ENCODE results near the gene C10orf53.
"Not testable (repeated sequence)": the region's sequence is repeated elsewhere in the genome, so short reads cannot be mapped to it uniquely, and the experiment has no call there.

Gene C10orf53

DNA sequence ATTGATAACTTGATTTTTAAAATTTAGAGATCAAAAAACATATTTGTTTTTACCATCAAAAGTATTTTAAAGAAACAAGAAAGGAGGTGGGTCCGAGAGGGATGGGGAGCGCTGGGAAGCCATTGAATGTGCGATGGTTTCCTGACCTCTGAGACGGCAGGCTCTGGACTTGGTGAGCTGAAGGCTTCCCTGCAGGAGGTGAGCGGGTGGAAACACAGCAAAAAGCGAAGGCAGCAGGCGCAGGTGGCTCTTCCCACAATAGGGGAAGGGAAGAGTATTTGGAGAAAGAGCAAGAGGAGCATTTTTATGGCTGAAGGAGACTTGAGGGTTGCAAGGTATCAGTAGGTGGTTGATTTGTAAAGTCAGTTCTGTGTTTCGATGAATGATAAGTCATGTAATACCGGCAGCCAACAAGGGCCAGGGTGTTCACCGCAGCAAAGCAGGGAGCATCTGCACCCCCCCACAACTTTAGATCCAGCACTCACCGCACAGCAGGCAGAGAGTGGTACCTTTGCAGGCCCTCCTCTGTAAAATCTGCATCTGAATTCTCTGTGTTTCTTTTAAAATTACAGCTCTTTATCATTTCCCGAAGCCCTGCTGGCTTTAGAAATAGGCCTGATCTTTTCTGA lies 10.5 kb downstream of the C10orf53 start:
- DNase-seq, result no peak

GRCh38 chr10:49690698-49691356 lies 11.4 kb downstream of the C10orf53 start:
- no peak for DNase-seq

GRCh38 chr10:49691588-49691987 lies 12.1 kb downstream of the C10orf53 start:
- no peak for DNase-seq

DNA sequence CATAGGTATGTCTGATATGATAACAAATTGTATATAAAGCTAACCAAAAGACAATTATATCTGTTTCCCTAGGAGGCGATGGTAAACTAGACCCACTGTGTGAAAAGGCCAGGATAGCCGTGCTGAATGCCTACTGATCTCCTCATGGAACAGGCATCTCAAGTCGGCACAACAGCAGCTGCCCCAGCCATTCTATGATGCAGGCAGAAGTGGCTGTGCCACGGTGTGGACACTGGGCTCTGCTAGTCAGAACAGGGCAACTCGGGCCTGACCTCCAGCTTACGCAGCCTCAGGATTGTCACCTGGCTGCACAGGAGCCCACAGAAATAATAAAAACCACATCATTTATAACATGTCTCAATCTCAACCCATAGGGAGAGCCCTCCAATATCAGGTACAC lies 15.0 kb downstream of the C10orf53 start:
- DNase-seq, result no peak

GRCh38 chr10:49696311-49696710 lies 16.9 kb downstream of the C10orf53 start:
- no peak for DNase-seq

GRCh38 chr10:49698679-49699078 lies 19.2 kb downstream of the C10orf53 start:
- DNase-seq, result no peak

- no peak for DNase-seq
These were observed 20.8 kb downstream of the C10orf53 start for GRCh38 chr10:49700211-49700610.

DNA sequence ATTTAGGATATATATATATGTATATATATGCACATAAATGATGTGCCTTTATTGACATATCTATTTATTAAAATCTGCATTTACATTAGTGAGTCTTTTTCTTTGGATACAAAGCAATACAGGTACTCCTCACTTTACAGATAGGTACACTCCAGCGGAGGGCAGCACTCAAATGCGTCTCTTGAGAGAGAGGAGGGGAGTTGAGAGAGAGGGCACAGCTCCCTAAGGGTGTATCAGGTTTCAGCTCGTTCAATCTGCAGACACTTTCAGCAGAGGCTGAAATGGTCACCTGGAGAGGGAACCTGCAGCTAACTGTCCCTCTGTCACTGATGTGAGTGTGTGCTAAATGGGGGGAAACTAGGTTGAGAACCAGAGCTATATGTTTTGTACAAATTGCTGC lies 21.5 kb downstream of the C10orf53 start:
- DNase-seq, result no peak

DNA sequence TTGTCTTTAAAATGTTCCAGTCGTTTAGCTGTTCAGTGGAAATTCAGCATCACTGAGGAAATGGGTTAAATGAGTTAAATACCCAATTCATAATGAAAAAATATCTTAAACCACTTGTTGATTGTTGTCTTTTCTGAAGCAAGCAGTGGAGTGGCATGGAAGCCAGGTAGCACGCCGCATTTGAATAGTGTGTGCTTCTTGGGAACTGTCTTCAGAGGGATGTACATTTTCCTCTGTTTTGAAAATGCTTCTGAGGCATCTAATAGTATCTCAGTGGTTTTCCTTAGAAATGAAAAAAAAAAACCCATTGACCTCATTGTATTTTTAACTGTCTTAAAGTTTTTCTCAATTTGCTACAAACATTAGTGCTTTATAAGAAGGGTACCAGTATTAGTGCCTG lies 28.1 kb downstream of the C10orf53 start:
- no peak for DNase-seq

DNA sequence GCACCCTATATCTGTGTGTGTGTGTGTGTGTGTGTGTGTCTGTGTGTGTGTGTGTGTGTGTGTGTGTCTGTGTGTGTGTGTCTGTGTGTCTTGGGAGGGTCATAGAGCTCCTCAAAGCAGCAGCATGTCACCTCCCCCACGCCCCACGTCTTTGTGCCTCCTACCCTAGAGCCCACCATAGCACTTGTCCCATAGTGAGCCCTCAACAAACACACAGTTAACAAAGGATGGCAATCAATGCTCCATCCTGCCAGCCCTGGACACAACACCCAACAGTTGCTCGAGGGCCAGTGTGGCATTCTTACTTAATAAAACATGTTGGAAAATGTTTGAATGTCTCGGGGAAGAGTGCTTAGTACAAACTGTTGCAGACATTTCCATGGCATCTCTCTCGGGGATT lies 30.5 kb downstream of the C10orf53 start:
- DNase-seq, result no peak

DNA sequence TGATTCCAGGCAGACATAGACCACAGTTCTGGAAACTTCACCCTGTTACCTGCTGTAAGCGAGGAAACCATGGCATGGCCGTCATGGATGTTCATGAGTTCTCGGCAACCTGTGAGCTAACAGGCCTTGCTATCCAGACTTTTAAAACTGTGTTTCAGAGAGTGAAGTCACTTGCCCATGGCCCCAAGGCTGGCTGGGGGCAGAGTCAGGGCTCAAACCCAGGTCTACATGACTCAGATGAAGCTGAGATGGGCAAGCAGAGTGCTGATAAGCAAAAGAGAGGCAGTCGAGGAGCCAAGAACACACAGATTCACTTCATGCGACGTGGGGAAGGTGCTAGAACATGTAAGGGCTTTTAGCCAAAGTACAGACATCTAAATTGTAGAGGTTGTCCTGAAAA lies 31.5 kb downstream of the C10orf53 start:
- no peak for DNase-seq

- no peak for DNase-seq
These were observed 32.0 kb downstream of the C10orf53 start for GRCh38 chr10:49711481-49711880.

GRCh38 chr10:49713266-49713665 lies 33.8 kb downstream of the C10orf53 start:
- no peak for DNase-seq

DNA sequence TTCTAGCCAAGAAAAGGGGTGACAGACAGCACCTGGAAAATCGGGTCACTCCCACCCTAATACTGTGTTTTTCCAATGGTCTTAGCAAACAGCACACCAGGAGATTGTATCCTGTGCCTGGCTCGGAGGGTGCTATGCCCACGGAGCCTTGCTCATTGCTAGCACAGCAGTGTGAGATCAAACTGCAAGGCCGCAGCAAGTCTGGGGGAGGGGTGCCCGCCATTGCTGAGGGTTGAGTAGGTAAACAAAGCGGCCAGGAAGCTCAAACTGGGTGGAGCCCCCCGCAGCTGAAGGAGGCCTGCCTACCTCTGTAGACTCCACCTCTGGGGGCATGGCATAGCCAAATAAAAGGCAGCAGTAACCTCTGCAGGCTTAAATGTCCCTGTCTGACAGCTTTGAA lies 35.7 kb downstream of the C10orf53 start:
- not testable (repeated sequence) for DNase-seq

DNA sequence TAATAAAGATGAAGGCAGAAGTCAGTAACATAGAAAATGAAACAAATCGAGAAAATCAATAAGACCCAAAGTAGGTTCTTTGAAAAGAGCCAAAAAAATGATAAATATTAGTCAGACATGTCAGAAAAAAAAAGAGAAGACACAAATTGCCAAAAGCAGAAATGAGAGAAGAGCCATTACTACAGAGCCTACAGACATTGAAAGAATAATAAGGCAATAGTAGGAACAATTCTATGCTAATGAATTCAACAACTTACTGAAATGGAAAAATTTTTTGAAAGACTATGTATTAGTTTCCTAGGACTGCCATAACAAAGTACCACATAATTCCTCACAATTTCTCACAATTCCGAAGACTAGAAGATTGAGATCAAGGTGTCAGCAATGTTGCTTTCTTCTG lies 47.1 kb downstream of the C10orf53 start:
- no peak for DNase-seq

DNA sequence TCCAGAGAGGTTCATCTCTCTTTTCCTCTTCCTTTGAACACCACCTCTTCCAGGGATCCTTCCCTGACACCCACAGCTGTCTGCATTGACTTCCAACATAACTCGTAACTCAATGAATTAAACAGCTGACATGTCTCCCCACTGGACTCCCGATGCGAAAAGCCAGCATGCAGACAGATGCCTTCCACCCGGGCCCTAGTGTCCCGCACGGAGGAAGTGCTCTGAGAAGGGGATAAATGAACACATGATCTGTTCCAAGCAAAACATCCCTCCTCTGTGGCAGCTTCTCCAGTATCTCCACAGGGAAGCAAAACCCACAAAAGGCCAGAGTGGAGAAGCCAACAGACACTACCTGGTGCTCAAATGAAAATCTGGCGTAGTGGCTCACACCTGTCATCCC lies 54.4 kb downstream of the C10orf53 start:
- DNase-seq, result no peak

- no peak for DNase-seq
These were observed 55.2 kb downstream of the C10orf53 start for GRCh38 chr10:49734676-49735075.

GRCh38 chr10:49735161-49735560 lies 55.7 kb downstream of the C10orf53 start:
- no peak for DNase-seq

GRCh38 chr10:49735848-49736563 lies 56.6 kb downstream of the C10orf53 start:
- DNase-seq, result no peak

DNA sequence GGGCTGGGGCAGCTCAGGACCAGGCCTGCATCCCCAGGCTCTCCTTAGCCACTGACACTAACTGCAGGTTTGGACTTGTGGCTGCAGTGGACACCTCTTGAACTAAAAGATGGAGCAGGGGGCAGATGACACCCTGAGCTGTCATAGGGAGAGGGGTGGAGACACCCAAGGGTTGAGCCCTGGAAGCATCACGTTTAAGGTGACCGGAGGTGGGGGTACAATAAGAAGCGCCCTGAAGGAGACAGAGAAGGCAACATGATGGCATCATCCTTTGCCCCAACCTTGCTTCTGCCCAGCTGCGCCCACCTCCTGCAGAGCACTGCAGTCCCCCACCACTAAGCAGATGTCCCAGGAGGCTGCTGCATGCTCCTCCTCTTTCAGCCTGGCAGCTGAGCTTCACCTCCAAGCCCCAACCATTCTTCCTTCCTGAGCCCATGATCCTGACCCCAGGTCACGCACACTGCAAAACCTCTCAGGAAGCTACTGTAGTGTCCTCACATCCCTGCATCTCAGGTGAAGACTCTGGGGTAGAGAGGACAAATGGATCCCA lies 57.2 kb downstream of the C10orf53 start:
- no peak for DNase-seq

GRCh38 chr10:49737474-49738201 lies 58.2 kb downstream of the C10orf53 start:
- DNase-seq, result no peak

GRCh38 chr10:49738616-49739360 lies 59.3 kb downstream of the C10orf53 start:
- DNase-seq, result no peak

DNA sequence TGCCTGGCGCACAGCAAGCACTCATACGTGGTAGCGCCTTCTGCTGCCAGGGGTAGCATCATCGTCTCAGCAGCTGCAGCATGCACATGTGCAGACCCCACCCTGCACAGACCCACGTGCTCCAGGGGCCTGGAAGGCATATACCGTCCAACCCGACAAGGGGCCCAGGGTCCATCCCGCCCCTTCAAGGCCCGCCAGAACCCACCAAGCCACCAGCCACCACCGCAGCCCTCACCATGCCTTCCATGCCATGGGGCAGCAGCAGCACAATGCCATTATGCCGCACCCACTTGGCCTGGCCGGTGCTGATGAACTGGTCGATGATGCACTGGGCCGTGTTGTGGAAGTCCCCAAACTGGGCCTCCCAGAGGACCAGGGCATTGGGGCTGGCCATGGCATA lies 60.0 kb downstream of the C10orf53 start:
- no peak for DNase-seq
